Measurements from ENCODE around the gene ANO9. TPM values are rescaled to one million over a fixed set of nuclear protein-coding genes. Genes with fewer than 3 reads are reported as not detected.

The ANO9 gene
- total RNA-seq, 1 donor from 2014 or later: 1.9 TPM

DNA sequence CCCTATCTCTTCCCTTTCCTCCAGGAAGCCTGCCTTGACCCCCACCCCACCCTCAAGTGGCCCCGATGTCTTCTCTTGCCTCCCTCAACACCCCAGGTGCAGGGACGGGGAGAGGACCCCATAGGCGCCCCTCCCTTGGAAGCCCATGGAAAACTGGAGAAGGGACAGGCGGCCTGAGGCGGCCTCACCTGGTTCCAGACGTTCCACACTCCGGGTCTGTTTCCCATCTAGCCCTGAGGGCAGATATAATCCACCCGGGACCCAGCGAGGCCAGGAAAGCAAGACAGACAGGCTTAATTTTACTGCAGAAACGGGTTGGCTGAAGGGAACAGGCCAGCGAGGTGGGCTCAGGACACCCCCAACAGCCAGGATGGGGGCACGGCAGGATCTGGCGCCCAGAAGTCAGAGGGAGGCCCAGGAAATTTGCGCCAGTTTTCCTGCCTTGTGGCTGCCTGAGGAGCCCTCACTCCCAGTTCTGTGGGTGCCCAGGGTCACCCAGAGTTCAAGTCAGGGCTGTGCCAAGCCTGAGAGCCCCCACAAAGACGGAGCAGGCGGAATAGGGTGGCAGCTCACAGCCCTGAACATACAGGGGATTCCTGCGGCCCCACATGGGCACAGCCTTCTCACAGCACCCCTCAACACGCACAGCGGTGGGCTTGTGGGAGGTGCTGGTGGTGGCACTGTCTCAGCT lies 24.0 kb downstream of the ANO9 start:
- Histone ChIP-seq H4K20me1 (ENCODE audit: insufficient read depth, low read length) (no peaks in the 10 kb centered on the region), H3K27ac (ENCODE audit: low read depth, low read length) (no peak overlapping the region), H3K36me3 (ENCODE audit: insufficient read depth, low read length) (no peaks in the 10 kb centered on the region), H3K9ac (ENCODE audit: low read length) (no peak overlapping the region), H3K4me2 (ENCODE audit: low read length) (no peak overlapping the region), H3K4me3 (ENCODE audit: insufficient read depth, low read depth, low read length) (no peak overlapping the region), H3K27me3 (ENCODE audit: insufficient read depth, low read length) (peaks cover 5% of the 10 kb centered on the region), H3K79me2 (ENCODE audit: insufficient read depth, low read length) (no peaks in the 10 kb centered on the region), H3K9me3 (ENCODE audit: insufficient read depth, low read depth, low read length) (no peaks in the 10 kb centered on the region), H2AFZ (ENCODE audit: low read depth, low read length) (no peak overlapping the region), H3K4me1 (ENCODE audit: insufficient read depth, low read length) (peaks cover 15% of the 10 kb centered on the region)
- Mint-ChIP-seq H3K27me3 (ENCODE audit: low read depth, unreplicated experiment) (peaks cover 27% of the 10 kb centered on the region), H3K4me3 (ENCODE audit: unreplicated experiment) (peak overlapping the region; percentile 79), H3K4me1 (ENCODE audit: low read depth, unreplicated experiment) (peaks cover 10% of the 10 kb centered on the region), H3K27ac (ENCODE audit: unreplicated experiment) (no peak overlapping the region), H3K36me3 (ENCODE audit: low read depth, unreplicated experiment) (no peaks in the 10 kb centered on the region), H3K9me3 (ENCODE audit: unreplicated experiment) (no peaks in the 10 kb centered on the region)
- FAIRE-seq: no peak
- no peak for DNase-seq (ENCODE audit: low read depth)
- no peak for TF ChIP-seq CTCF (IDR thresholded peaks at IDR 0.05; ENCODE audit: insufficient read depth, low read depth, low read length)
- TF ChIP-seq EZH2 (IDR thresholded peaks at IDR 0.05; ENCODE audit: insufficient read depth, low read length): no peak

- H3K27me3 Mint-ChIP-seq (ENCODE audit: low read depth, unreplicated experiment): peaks cover 27% of the 10 kb centered on the region
- Histone ChIP-seq H3K36me3 (ENCODE audit: insufficient read depth, low read length) (no peaks in the 10 kb centered on the region), H3K27me3 (ENCODE audit: insufficient read depth, low read length) (peaks cover 5% of the 10 kb centered on the region), H2AFZ (ENCODE audit: low read depth, low read length) (peak overlapping the region; percentile 60), H3K4me2 (ENCODE audit: low read length) (peak overlapping the region; percentile 81), H3K9ac (ENCODE audit: low read length) (no peak overlapping the region), H3K79me2 (ENCODE audit: insufficient read depth, low read length) (no peaks in the 10 kb centered on the region), H3K4me3 (ENCODE audit: insufficient read depth, low read depth, low read length) (peak overlapping the region; percentile 33), H3K9me3 (ENCODE audit: insufficient read depth, low read depth, low read length) (no peaks in the 10 kb centered on the region), H3K4me1 (ENCODE audit: insufficient read depth, low read length) (peaks cover 15% of the 10 kb centered on the region), H4K20me1 (ENCODE audit: insufficient read depth, low read length) (no peaks in the 10 kb centered on the region), H3K27ac (ENCODE audit: low read depth, low read length) (no peak overlapping the region)
- no peaks in the 10 kb centered on the region for H3K36me3 Mint-ChIP-seq (ENCODE audit: low read depth, unreplicated experiment)
- H3K9me3 Mint-ChIP-seq (ENCODE audit: unreplicated experiment): no peaks in the 10 kb centered on the region
- TF ChIP-seq CTCF (IDR thresholded peaks at IDR 0.05; ENCODE audit: insufficient read depth, low read depth, low read length): no peak
- TF ChIP-seq EZH2 (IDR thresholded peaks at IDR 0.05; ENCODE audit: insufficient read depth, low read length): no peak
- DNase-seq (ENCODE audit: low read depth): no peak
- peaks cover 5% of the 10 kb centered on the region for H3K4me1 Mint-ChIP-seq (ENCODE audit: low read depth, unreplicated experiment)
- no peak for FAIRE-seq
- H3K4me3 Mint-ChIP-seq (ENCODE audit: unreplicated experiment): no peak overlapping the region
- no peak overlapping the region for H3K27ac Mint-ChIP-seq (ENCODE audit: unreplicated experiment)
These were observed 24.8 kb downstream of the ANO9 start for GRCh38 chr11:416757-417621.
